ENCODE data around the gene FBXW4. TPM values are rescaled to one million over a fixed set of nuclear protein-coding genes. Genes with fewer than 3 reads are reported as not detected.

The FBXW4 gene
- total and polyA plus RNA-seq, 9 of the 15 experiments (the other 6 are each of a cell fraction or from before 2014, with no cell fraction given): 1.0 to 10.6 (median 5.4) TPM

- TF ChIP-seq MGA (IDR thresholded peaks at IDR 0.05): no peak
- no peak for TF ChIP-seq MAFF (IDR thresholded peaks at IDR 0.05; ENCODE audit: low read length)
- no peak for TF ChIP-seq SMAD2 (IDR thresholded peaks at IDR 0.05; ENCODE audit: low read depth, low read length)
- TF ChIP-seq ZNF717 (CRISPR knock-in tag; IDR thresholded peaks at IDR 0.05): no peak
- no peak for TF ChIP-seq STAG1 (CRISPR knock-in tag; IDR thresholded peaks at IDR 0.05; ENCODE audit: borderline replicate concordance)
- no peak for TF ChIP-seq CBFA2T3 (IDR thresholded peaks at IDR 0.05)
- TF ChIP-seq, protein P1, sequence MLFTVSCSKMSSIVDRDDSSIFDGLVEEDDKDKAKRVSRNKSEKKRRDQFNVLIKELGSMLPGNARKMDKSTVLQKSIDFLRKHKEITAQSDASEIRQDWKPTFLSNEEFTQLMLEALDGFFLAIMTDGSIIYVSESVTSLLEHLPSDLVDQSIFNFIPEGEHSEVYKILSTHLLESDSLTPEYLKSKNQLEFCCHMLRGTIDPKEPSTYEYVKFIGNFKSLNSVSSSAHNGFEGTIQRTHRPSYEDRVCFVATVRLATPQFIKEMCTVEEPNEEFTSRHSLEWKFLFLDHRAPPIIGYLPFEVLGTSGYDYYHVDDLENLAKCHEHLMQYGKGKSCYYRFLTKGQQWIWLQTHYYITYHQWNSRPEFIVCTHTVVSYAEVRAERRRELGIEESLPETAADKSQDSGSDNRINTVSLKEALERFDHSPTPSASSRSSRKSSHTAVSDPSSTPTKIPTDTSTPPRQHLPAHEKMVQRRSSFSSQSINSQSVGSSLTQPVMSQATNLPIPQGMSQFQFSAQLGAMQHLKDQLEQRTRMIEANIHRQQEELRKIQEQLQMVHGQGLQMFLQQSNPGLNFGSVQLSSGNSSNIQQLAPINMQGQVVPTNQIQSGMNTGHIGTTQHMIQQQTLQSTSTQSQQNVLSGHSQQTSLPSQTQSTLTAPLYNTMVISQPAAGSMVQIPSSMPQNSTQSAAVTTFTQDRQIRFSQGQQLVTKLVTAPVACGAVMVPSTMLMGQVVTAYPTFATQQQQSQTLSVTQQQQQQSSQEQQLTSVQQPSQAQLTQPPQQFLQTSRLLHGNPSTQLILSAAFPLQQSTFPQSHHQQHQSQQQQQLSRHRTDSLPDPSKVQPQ (CRISPR knock-in tag; IDR thresholded peaks at IDR 0.05; ENCODE audit: borderline replicate concordance): no peak
- no peak for TF ChIP-seq ZNF24 (IDR thresholded peaks at IDR 0.05)
- no peak for TF ChIP-seq TAF7 (tag; IDR thresholded peaks at IDR 0.05)
Measured at GRCh38 chr10:101577121-101577871, 117.7 kb downstream of the FBXW4 start (continued).

All from K562 (cell line).